22Rv1 (cell line): Measurements from ENCODE around the gene CELSR3.

Experiments
- H3K27ac ChIP-seq: fragments of 450-650 bp; 2 replicates; pipeline ENCODE4 v1.5.1; 2017
- ZFX ChIP-seq: fragments of 450-650 bp; IDR thresholded peaks from 2 replicates; pipeline ENCODE4 v1.6.1; 2017; ENCODE audit warnings: antibody characterized with exemption, borderline replicate concordance
- TF ChIP-seq, protein P1 (sequence below): fragments of 450-650 bp; IDR thresholded peaks from 2 replicates; pipeline ENCODE4 v1.5.1; 2017; ENCODE audit warnings: mild to moderate bottlenecking

Gene CELSR3

DNA sequence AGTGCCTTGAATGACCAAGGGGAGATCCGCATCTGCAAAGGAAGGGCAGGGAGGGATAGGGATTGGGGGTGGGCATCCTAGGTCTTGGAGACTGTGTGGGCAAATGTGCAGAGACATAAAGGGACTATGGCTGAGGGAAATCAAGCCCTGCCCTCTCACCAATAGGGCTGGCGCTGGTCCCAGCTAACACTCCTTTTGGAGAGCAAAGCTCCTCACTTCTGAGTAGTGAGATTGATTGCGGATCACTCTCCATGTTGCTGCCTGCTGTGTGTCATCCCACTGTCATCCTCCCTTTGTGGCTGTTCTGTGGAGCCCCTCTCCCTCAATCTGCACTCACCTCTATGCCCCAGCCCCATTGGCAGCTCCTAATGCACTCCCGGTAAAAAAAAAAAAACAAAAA lies 2.2 kb upstream of the CELSR3 start:
- H3K27ac ChIP-seq: peak overlapping the region; percentile 99
- TF ChIP-seq, protein P1, sequence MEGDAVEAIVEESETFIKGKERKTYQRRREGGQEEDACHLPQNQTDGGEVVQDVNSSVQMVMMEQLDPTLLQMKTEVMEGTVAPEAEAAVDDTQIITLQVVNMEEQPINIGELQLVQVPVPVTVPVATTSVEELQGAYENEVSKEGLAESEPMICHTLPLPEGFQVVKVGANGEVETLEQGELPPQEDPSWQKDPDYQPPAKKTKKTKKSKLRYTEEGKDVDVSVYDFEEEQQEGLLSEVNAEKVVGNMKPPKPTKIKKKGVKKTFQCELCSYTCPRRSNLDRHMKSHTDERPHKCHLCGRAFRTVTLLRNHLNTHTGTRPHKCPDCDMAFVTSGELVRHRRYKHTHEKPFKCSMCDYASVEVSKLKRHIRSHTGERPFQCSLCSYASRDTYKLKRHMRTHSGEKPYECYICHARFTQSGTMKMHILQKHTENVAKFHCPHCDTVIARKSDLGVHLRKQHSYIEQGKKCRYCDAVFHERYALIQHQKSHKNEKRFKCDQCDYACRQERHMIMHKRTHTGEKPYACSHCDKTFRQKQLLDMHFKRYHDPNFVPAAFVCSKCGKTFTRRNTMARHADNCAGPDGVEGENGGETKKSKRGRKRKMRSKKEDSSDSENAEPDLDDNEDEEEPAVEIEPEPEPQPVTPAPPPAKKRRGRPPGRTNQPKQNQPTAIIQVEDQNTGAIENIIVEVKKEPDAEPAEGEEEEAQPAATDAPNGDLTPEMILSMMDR: no peak
- TF ChIP-seq ZFX: no peak

DNA sequence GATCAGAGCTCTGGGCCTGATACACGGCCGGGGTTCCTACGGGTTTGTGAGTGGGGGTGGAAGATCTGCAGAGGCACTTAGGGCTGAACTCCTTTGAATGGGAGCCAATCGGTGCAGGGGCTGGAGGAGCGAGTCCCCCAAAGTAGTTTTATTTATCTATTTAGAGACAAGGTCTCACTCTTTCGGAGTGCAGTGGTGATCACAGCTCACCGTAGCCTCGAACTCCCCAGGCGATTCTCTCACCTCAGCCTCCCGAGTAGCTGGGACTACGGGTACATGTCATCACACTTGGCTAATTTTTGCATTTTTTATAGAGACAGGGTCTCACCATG lies 1.6 kb upstream of the CELSR3 start:
- H3K27ac ChIP-seq: peak overlapping the region; percentile 99
- no peak for TF ChIP-seq ZFX
- TF ChIP-seq, protein P1: peak; percentile 65

DNA sequence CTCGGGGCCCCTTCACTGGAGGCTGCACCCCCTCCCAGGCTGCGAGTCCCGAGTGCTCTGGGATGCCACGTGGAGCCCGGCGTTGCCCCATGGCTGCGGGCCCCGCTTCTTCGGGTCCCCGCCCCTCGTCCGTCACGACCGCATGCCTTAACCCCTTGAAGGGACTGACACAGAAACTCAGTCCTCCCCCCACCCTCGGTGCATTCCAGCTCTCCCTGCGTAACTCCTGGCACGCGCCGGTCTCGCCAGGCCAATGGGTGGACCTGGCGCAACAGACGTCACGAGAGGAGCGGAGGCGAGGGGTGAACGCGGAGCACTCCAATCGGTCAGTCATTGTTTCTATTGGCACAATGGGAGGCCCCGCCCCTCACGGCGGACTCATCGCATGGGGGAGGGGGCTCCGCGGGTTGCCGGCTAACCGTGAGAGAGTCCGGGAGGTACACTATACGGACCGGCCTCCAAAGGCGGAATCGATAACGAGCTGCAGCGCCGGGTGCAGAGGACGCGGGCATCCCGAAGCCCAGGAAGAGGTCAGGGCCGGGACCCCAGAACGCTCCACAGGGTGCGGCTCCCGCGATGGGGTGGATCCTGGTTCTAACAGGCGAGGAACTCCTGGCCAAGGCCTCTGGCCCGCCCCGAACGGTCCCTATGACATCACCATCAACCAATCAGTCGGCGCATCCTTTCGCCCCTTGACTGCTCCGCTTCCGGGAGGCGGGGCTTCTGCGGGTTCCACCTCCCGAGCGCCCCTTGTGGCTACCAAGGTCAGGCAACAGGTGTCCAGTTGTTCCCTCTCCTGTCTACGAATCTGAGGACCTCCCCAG lies 1.0 kb upstream of the CELSR3 start:
- no peak for TF ChIP-seq ZFX
- TF ChIP-seq, protein P1: peak; percentile 93
- H3K27ac ChIP-seq: peak overlapping the region; percentile 99

DNA sequence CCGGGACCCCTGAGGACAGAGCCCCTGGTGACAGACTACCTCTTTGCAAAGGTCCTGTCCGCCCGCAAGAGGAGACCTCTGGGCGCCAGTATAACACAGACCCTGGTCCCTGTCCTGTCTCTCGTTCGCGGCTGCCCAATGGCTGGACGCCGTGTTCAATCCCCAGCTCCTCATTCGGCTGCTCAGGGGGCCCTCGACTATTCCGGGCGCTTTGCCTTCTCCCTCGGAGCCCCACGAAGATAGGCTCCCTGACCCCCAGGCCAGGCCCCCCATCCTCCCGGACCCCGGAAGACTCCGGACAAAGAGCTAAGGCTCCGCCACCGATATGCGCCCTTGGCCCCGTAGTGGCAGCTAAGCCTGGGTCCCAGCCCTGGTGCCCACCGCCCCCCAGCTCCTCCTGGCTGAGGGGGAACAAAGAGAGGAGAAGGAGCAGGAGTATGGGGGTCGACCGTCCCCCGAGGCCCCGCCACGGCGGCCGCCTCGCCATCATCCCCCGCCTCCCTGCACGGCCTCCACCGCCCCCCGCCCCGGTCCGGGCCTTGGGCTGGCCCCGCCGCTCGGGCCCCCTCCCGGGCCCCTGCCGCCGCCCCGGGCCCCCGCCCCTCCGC lies 437 bp downstream of the CELSR3 start:
- H3K27ac ChIP-seq: peak overlapping the region; percentile 99
- TF ChIP-seq ZFX: no peak
- TF ChIP-seq, protein P1: no peak

DNA sequence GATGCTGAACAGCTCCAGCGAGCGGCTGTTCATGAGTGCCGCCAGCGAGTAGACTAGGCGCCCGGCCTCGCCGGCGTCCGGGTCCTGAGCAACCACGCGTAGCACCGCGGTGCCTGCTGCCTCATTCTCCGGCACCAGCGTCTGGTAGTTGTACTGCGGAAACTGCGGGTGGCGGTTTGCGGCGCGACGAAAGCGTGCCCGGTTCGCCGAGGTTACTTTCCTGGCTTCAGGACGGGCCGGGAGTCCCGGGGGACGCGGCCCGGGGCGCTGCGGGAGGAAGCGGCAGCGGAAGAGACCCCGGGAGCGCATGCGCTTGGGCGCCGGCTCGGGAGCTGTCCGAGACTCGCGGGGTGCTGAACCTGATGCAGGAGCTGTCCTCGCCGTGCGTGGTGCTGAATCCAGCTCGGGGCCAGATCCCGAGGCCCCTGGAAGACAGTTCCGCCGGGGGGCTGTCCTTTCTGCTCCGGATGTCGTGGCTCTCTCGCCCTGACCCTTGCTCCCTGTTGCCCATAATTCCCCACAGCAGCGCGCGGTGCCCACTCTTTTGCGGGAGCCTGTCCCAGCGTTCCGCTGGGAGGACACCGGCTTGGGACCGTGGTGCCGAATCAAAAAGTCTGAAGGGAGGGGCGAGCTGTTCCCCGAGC lies 1.1 kb downstream of the CELSR3 start:
- H3K27ac ChIP-seq: peak overlapping the region; percentile 99
- TF ChIP-seq, protein P1: no peak
- no peak for TF ChIP-seq ZFX

DNA sequence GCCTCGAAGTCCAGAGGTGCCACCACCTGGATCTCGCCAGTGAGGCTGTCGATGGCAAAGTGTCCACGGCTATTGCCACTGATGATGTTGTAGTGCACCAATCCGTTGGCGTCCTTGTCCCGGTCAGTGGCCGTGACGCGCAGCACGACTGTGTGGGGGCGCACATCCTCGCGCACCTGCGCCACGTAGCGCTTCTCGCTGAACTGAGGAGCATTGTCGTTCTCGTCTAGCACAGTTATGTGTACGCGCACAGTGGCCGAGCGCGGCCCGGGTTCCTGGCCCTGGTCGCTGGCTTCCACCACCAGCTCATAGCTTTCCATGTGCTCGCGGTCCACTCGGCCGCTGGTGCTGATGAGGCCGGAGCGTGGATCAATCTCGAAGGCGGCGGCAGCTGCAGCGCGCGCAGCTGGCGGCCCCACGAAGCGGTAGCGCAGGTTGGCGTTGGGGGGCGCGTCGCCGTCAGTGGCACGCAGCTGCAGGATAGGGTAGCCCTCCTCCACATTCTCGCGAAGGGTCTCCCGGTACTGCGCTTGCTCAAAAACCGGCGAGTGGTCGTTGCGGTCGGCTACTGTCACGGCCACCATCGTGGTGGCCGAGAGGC lies 1.8 kb downstream of the CELSR3 start:
- no peak overlapping the region for H3K27ac ChIP-seq
- TF ChIP-seq, protein P1: no peak
- no peak for TF ChIP-seq ZFX
